Smooth muscle cell (in vitro differentiated cells): ENCODE results near the gene ANO6. TPM values are rescaled to one million over a fixed set of nuclear protein-coding genes. Genes with fewer than 3 reads are reported as not detected.

Source experiments
- DNase-seq: peaks from one replicate; lab custom pipeline; 2025; ENCODE audit not compliant: unreplicated experiment; lab: John Stamatoyannopoulos, UW
- H2AFZ ChIP-seq: fragments of 200-600 bp; sonication (generic); 2 replicates; pipeline ENCODE4 v1.6.0; 2016; ENCODE audit warnings: antibody characterized with exemption, low read depth, mild to moderate bottlenecking
- H3F3A ChIP-seq: fragments of 200-600 bp; sonication (generic); 2 replicates; pipeline ENCODE4 v1.6.0; 2017; ENCODE audit warnings: antibody characterized with exemption, low read depth
- H3K27ac ChIP-seq: fragments of 200-600 bp; sonication (generic); 2 replicates; pipeline ENCODE4 v1.5.1; 2016; ENCODE audit warnings: low read depth, mild to moderate bottlenecking
- H3K27me3 ChIP-seq: fragments of 200-600 bp; sonication (generic); 2 replicates; pipeline ENCODE4 v1.6.1; 2016; ENCODE audit warnings: low read depth, mild to moderate bottlenecking
- H3K36me3 ChIP-seq: fragments of 200-600 bp; sonication (generic); 2 replicates; pipeline ENCODE4 v1.5.1; 2016; ENCODE audit warnings: low read depth
- H3K4me1 ChIP-seq: fragments of 200-600 bp; sonication (generic); 2 replicates; pipeline ENCODE4 v1.5.1; 2016; ENCODE audit warnings: low read depth
- H3K4me2 ChIP-seq: fragments of 200-600 bp; sonication (generic); 2 replicates; pipeline ENCODE4 v1.6.0; 2016; ENCODE audit warnings: mild to moderate bottlenecking
- H3K4me3 ChIP-seq: fragments of 200-600 bp; sonication (generic); 2 replicates; pipeline ENCODE4 v1.5.1; 2016; ENCODE audit warnings: mild to moderate bottlenecking
- H3K79me2 ChIP-seq: fragments of 200-600 bp; sonication (generic); 2 replicates; pipeline ENCODE4 v1.6.0; 2016; ENCODE audit warnings: low read depth, mild to moderate bottlenecking
- H3K9ac ChIP-seq: fragments of 200-600 bp; sonication (generic); 2 replicates; pipeline ENCODE4 v1.6.0; 2016; ENCODE audit warnings: low read depth
- H3K9me3 ChIP-seq: fragments of 200-600 bp; sonication (generic); replicated peaks from 2 replicates; pipeline ENCODE4 v1.5.1; 2016; ENCODE audit warnings: low read depth
- H4K20me1 ChIP-seq: fragments of 200-600 bp; sonication (generic); 2 replicates; pipeline ENCODE4 v1.6.0; 2016; ENCODE audit warnings: low read depth
- WGBS: methylation state at CpG from one replicate; pipeline ENCODE4 v1.1.7; 2016; ENCODE audit warnings: low lambda C conversion rate; 5-methylcytosine and 5-hydroxymethylcytosine counted together
- polyA plus RNA-seq: library from polyadenylated mRNA; unstranded; fragments of >200 nt; fragmentation: Nextera tagmentation; extraction: Ambion mirVana; gene quantifications from 2 replicates; pipeline ENCODE4 v1.2.1, GENCODE V29; 2016
- total RNA-seq: library from RNA; depleted of rRNA; stranded (reverse); fragments of >200 nt; gene quantifications from 2 replicates; pipeline ENCODE4 v1.2.3, GENCODE V29; 2014
- TF ChIP-seq, protein P1 (sequence below): fragments of 200-600 bp; sonication (generic); IDR thresholded peaks from 2 replicates; pipeline ENCODE4 v1.5.1; 2017; ENCODE audit warnings: borderline replicate concordance, mild to moderate bottlenecking, antibody characterized with exemption; ENCODE audit not compliant: insufficient read depth, poor library complexity, severe bottlenecking

Gene ANO6
- total and polyA plus RNA-seq, 2 experiments from 2014 or later, result 44.8 to 106 TPM

DNA sequence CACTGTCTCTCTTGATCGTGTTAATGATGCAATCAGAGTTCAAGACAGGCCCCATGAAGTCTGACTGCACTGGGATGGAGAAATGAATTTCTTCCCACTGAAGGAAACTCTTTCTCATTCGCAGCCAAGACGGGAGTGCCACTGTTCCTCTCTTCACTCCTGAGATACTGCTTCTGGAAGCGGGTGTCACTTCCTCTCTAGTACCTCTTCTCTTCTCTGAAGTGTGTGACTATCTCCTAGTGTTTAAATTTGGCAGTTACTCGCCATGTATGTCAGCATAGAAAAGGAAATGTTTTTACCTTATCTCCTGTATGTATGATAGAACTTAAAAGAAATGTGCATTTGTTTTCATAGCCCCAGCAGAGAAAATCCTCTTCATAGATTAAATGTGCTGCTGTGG is 215.2 kb downstream of the ANO6 start:
- no peak overlapping the region for H3K4me3 ChIP-seq
- no peak overlapping the region for H2AFZ ChIP-seq
- TF ChIP-seq, protein P1, sequence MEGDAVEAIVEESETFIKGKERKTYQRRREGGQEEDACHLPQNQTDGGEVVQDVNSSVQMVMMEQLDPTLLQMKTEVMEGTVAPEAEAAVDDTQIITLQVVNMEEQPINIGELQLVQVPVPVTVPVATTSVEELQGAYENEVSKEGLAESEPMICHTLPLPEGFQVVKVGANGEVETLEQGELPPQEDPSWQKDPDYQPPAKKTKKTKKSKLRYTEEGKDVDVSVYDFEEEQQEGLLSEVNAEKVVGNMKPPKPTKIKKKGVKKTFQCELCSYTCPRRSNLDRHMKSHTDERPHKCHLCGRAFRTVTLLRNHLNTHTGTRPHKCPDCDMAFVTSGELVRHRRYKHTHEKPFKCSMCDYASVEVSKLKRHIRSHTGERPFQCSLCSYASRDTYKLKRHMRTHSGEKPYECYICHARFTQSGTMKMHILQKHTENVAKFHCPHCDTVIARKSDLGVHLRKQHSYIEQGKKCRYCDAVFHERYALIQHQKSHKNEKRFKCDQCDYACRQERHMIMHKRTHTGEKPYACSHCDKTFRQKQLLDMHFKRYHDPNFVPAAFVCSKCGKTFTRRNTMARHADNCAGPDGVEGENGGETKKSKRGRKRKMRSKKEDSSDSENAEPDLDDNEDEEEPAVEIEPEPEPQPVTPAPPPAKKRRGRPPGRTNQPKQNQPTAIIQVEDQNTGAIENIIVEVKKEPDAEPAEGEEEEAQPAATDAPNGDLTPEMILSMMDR, result no peak
- no peak overlapping the region for H3K9ac ChIP-seq
- H3K79me2 ChIP-seq, result no peaks in the 10 kb centered on the region
- H3K4me1 ChIP-seq, result peaks cover 31% of the 10 kb centered on the region
- H3K4me2 ChIP-seq, result no peak overlapping the region
- no peaks in the 10 kb centered on the region for H3K27me3 ChIP-seq
- no peaks in the 10 kb centered on the region for H4K20me1 ChIP-seq
- H3K36me3 ChIP-seq, result peaks cover 12% of the 10 kb centered on the region
- DNase-seq, result no peak
- WGBS, result 87% methylated on average over 5 of the region's 5 CpGs
- H3K9me3 ChIP-seq, result no peaks in the 10 kb centered on the region
- no peak overlapping the region for H3K27ac ChIP-seq
- H3F3A ChIP-seq, result no peaks in the 10 kb centered on the region

DNA sequence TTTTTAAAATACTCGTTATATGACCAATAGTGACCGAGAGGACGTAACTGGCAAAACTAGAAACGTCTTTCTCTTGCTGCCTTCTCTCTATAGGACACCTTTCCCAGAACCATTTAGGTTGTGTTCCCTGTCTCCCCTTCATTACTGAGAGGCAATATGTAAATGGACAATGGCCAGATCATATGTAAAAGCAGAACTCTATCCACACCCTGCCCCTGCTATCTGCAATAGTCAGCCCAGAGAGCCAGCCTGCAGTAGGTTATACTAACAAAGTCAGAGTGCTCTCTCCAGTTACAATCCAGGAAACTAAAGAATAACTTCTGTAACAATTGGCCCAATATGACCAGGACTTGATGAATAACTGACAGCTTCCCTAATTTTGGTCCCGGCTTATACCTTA is 216.8 kb downstream of the ANO6 start:
- H3K27ac ChIP-seq, result no peak overlapping the region
- no peaks in the 10 kb centered on the region for H3K9me3 ChIP-seq

DNA sequence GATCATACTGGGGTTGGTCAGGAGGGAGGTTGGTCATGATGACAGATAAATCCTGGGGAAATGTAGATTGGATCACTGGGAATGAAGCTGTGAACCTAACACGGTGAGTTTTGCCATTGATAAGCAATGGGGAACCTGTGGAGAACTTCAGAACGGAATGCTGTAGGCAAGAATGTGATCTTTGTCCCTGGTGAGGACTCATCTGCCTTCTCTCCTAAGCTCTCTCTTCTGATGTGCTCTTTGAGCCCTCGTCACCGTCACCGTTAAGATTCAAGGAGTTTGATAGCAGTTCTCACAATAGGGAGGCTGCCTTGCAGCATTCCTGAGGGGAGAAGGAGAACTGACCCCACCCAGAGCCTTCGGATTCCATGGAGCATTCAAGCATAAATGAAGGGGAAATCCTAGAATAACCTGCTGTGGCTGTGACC is 217.6 kb downstream of the ANO6 start:
- Histone ChIP-seq H3K27me3 (no peaks in the 10 kb centered on the region), H3K79me2 (no peaks in the 10 kb centered on the region), H3K27ac (no peak overlapping the region), H4K20me1 (no peaks in the 10 kb centered on the region), H2AFZ (no peak overlapping the region), H3K36me3 (peaks cover 9% of the 10 kb centered on the region), H3K9ac (no peak overlapping the region), H3K4me2 (no peak overlapping the region), H3F3A (no peaks in the 10 kb centered on the region), H3K4me3 (no peak overlapping the region), H3K4me1 (peaks cover 32% of the 10 kb centered on the region), H3K9me3 (no peaks in the 10 kb centered on the region)
- TF ChIP-seq, protein P1, result no peak
- 31% methylated on average over 6 of the region's 6 CpGs for WGBS
- DNase-seq, result no peak

More for the DNA sequence above, 216.8 kb downstream of the ANO6 start:
- TF ChIP-seq, protein P1, result no peak
- H3F3A ChIP-seq, result no peaks in the 10 kb centered on the region
- no peaks in the 10 kb centered on the region for H3K79me2 ChIP-seq
- WGBS, result 98% methylated on average over 5 of the region's 5 CpGs
- peaks cover 9% of the 10 kb centered on the region for H3K36me3 ChIP-seq
- no peak overlapping the region for H3K9ac ChIP-seq
- H2AFZ ChIP-seq, result no peak overlapping the region
- no peak for DNase-seq
- H3K27me3 ChIP-seq, result no peaks in the 10 kb centered on the region
- no peaks in the 10 kb centered on the region for H4K20me1 ChIP-seq
- no peak overlapping the region for H3K4me2 ChIP-seq
- H3K4me1 ChIP-seq, result peaks cover 32% of the 10 kb centered on the region
- no peak overlapping the region for H3K4me3 ChIP-seq

DNA sequence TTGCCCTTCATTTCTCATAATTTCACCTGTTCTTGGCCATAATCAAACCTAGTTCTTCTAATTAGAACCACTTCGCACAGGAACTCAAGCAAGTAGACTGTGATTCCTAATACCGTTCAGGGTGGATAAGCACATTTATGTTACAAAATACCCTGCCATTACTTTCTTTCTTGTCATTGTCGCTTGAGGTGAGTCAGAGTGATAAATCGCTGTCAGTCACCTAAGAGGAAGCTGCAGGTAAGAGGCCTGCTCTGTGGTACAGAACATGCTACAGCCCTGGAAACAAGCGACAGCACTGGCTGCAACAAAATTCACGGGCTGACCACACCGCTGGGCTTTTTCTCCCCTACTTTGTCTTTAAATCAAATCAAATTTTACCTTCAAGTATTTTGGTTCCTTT is 218.2 kb downstream of the ANO6 start:
- Histone ChIP-seq H3K27ac (no peak overlapping the region), H4K20me1 (no peaks in the 10 kb centered on the region), H2AFZ (no peak overlapping the region), H3K4me3 (no peak overlapping the region), H3K9me3 (no peaks in the 10 kb centered on the region), H3K4me1 (peaks cover 32% of the 10 kb centered on the region), H3K9ac (no peak overlapping the region), H3K36me3 (peaks cover 4% of the 10 kb centered on the region), H3K79me2 (no peaks in the 10 kb centered on the region), H3K27me3 (no peaks in the 10 kb centered on the region), H3F3A (no peaks in the 10 kb centered on the region), H3K4me2 (no peak overlapping the region)
- WGBS, result 85% methylated on average over 7 of the region's 7 CpGs
- TF ChIP-seq, protein P1, result no peak
- DNase-seq, result no peak
